GM18511 (cell line): ENCODE results near the gene EHBP1L1.
A peak's percentile ranks its signal among the peaks of the same experiment; 100 is the strongest.

Experiments
- ATAC-seq: cut with Tn5 transposase; IDR thresholded peaks from one replicate; pipeline ENCODE4 v1.9.1; 2021; ENCODE audit warnings: mild to moderate bottlenecking, moderate library complexity; ENCODE audit not compliant: unreplicated experiment

The EHBP1L1 gene

DNA sequence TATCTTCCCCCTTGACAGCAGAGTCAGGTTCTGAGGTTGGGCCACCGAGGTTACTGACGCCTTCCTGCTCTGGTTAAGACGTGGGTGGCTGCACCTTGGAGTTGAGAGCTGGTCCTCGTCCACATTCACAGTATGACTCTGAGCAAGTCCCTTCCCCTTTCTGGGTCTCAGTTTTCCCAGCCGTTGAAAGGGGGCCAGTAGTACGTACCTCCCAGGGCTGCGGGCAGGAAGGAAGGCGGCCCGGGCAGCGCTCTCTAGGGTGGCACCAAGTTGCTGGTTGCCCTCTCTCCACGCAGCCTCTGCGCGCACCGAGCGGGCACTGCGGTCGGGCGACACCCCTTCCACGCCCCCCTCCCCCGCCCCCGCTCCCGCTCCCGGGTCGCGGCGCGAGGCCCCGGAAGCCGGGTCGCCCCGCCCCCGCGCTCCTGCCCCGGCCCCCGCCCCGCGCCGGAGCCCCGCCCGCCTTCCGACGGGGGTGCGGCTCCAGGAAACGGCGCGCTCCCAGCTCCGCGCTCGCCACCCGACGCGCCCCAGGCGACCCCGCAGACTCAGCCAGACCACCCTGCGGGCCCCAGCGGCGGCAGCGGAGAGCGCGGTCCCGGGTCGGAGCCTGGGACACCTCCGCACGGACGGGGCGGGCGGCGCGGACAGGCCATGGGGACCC, at the start of gene EHBP1L1:
Gene EHBP1L1, plus strand, starts transcription at position 486 of the 664 bp plus-strand sequence. CDS start 250 bp downstream, outside the sequence.
- ATAC-seq, result no peak

DNA sequence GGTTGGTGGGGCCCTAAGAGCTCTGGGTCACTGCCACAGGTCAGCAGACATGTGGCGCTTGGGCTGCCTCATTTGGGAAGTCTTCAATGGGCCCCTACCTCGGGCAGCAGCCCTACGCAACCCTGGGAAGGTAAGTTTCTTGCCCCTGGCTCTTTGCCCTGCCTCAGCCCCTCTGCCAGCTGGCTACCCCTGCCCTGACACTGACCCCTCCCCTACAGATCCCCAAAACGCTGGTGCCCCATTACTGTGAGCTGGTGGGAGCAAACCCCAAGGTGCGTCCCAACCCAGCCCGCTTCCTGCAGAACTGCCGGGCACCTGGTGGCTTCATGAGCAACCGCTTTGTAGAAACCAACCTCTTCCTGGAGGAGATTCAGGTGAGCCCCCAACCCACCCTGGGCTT, 49.1 kb upstream of the EHBP1L1 start:
- ATAC-seq, result no peak

DNA sequence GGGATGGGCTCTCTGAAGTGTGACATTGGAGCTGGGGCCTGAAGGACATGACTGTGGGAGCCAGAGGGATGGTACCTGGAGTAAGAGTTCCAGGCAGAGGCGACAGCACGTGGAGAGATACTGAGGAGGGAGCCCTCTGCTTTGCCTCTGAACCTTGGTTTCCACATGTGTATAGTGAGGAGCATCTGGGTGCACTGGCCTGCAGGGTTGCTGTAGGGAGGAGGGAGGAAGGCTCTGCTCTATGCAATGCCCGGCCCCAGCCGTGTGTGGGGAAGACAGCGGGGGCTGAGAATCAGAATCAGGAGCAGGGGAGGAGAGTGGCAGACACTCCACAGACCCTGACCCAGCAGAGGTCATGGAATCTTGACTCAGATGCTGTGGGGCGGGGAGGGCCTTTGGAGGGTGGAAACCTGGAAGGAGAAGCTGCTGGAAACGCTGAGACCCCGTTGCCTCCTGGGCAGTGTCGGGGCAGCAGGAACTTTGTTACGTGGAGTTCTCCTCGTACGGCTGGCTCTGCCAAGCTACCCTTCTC, 47.0 kb upstream of the EHBP1L1 start:
- ATAC-seq, result no peak

DNA sequence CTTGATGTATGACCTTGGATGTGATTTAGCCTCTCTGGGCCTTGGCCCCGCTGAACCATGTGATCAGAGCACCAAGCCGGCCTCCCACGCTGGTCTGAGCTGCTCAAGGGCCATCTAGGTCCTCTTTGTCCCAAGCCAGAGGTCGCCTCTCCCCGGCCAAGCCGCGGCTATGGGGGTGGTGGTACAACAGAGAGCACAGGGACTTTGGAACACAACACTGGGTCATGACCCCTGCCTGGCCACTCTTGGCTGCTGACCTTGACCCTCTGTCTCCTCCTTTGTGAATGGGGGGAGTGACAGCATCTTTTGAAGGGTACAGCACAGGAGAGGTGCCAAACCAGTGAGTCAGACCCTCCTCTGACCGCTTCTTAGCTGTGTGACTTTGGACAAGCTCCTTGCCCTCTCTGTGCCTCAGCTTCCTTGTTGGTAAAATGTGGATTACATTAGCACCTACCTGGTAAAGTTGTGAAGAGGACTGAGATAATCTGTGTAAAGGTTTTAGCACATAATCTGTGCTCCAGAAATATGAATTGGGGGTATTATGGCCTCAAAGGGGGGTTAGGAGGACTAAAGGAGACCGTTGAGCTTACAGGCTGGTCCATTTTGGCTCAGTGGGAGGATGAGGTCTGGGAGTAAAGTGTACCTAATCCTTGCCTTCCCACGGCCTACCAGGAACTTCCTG, 46.2 kb upstream of the EHBP1L1 start:
- no peak for ATAC-seq

DNA sequence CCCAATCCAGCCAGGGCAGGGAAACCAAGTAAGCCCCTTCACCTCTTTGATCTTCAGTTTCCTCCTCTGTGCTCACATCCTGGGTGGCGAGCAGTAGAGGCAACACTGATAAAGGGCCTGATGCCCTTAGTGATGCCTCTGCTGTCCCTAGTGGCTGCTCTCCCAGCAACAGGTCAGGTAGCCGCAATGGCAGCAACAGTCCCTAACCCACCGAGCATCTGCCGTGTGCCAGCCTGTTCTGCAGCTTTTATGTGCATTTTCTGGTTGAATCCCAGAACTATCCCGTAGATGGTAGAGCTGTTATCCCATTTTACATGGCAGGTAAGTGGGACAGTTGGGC, 45.7 kb upstream of the EHBP1L1 start:
- no peak for ATAC-seq

DNA sequence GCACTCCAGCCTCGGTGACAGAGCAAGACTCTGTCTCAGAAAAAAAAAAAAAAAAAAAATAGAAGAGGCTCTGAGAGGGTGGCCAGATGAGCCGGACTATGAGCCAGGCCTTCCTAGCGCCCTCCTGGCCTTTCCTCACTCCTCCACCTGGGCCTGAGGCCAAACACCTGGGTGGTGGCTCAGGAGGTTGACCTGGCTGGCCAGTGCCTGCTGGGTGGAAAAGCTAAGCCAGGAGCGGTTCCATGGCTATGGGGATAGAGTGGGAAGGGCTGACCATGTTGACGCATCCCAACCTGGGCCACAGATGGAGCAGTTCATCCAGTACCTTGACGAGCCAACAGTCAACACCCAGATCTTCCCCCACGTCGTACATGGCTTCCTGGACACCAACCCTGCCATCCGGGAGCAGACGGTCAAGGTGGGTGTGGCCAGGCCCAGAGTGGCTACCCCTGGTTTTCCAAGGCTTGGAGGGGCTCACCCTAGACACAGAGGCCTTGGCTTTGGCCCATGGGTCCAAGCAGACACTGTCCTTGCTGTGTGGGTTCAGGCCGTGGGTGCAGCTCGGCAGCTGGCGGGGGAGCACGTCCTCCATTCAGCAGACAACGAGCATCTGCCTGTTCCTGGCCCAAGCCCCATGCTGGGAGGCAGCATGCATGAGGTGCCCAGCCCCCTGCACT, 43.3 kb upstream of the EHBP1L1 start:
- no peak for ATAC-seq

DNA sequence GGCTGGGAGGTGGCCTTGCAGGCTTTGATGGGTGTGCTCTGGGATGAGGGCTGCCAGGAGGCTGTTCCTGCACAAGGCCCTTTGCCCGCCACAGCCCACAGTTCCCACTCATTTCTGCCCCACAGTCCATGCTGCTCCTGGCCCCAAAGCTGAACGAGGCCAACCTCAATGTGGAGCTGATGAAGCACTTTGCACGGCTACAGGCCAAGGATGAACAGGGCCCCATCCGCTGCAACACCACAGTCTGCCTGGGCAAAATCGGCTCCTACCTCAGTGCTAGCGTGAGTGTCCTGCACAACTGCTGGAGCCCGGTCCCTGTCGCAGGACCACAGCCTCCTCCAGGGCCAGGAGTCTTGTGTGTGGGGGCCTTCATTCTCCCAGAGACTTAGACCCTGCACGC, 40.8 kb upstream of the EHBP1L1 start:
- ATAC-seq, result no peak

DNA sequence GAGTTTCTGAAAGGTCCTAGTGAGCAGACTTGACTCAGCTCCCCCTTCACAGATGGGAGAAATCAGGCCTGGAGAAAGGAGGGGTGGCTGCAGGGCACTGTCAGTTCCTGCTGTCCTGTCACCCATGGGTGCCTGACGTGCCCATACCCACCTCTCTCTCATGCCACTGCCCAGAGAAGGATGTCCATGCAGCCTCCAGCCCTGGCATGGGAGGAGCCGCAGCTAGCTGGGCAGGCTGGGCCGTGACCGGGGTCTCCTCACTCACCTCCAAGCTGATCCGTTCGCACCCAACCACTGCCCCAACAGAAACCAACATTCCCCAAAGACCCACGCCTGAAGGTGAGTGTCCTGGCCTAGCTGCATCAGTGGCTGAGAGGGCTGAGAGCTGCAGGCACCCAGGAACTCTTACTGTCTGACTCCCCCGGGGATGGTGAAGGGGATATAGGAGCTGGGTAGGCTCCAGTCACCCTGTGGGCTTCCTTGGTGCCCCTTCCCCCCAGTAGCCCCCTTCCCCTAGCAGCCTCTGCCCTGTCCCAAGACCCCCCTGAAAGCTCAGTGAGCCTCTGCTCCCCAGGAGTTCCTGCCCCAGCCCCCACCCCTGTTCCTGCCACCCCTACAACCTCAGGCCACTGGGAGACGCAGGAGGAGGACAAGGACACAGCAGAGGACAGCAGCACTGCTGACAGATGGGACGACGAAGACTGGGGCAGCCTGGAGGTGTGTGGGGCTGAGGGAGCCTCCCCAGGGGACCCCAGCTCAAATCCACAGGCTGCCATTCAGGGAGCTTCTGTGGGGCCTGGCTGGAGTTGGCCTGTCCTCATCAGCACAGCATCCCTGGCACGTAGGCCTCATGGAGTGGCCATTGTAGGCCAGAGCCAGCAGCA, 39.2 kb upstream of the EHBP1L1 start:
- no peak for ATAC-seq

DNA sequence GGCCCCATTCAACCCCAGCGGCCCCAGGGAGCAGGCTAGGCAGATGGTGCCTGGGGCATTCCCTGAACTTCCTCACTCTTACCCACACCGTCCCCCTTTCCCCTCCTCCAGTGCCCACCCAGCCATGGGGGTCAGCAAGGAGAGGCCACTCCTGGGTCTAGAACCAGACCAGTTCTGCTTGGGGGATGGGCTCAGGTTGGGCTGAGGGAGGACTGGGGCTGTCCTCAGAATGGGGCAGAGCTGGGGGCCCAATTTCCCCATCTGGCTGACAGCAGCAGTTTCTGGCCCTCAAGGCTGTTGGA, 38.6 kb upstream of the EHBP1L1 start:
- ATAC-seq, result no peak

DNA sequence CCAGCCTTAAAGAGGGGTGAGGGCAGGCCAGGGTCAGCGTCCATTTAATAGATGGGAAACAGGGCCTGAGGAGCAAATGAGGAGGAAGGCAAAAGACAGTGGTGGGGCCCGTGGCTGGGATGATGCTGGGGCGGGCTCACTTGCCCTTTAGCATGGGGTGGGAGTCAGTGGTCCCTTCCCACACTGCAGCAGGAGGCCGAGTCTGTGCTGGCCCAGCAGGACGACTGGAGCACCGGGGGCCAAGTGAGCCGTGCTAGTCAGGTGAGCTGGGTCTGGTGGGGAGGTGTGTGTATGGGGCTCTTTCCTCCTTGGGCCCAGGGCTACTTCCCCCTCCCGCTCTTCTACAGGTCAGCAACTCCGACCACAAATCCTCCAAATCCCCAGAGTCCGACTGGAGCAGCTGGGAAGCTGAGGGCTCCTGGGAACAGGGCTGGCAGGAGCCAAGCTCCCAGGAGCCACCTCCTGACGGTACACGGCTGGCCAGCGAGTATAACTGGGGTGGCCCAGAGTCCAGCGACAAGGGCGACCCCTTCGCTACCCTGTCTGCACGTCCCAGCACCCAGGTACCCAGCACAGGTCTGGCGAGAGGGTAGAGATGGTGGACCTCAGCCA, 38.1 kb upstream of the EHBP1L1 start:
- no peak for ATAC-seq

DNA sequence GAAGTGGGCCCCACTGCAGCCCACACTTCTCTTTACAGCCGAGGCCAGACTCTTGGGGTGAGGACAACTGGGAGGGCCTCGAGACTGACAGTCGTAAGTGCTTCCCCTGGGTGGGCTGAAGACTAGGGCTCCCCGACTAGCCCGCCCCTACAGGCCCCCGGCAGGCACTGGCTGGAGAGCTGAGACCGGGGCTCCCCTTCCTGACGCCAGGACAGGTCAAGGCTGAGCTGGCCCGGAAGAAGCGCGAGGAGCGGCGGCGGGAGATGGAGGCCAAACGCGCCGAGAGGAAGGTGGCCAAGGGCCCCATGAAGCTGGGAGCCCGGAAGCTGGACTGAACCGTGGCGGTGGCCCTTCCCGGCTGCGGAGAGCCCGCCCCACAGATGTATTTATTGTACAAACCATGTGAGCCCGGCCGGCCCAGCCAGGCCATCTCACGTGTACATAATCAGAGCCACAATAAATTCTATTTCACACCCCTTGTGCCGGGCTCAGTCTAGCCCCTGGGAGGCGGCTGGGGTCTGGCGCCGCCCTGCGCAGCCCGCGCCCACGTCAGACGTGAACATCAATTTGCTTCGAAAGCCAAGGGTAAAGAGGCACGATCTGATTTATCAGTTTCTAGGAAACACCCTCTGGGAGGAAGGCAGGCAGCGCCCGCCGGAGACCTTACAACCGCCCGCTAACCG, 37.5 kb upstream of the EHBP1L1 start:
- ATAC-seq, result no peak

DNA sequence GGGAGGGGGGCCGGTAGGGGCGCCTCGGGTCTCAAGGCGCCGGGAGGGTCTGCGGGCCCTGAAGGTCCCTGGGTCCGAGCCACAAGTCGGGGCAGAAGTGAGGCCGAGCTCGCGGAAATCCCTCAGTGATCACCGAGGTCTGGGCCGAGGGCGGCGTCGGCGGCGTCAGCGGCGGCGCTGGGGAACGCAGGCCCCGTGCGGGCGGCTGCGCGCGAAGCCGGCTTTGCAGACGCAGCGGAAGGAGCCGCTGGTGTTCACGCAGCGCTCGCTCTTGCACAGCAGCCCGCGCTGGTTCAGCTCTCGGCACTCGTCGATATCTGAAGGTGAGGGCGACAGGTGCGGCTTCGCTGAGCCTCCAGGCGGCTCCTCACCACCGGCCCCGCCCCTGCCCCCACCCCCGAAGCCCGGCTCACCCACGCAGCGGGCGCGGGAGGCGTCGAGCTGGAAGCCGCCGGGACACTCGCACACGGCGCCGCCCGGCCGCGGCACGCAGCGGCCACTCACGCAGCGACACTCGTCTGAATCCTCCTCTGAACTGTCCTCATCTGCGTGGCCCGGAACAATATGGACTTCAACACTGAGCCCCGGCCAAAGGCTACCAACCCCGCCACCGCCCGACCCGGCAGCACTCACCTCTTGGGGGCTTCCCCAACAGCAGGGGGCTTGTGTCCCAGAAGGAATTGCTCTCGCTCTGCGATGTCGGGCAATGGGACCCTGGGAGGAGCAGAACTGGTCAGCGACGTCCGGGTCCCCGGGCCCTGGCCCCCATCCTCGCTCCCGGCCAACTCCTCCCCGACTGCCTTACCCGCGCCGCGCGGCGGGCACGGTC, 36.7 kb upstream of the EHBP1L1 start:
- ATAC-seq, result no peak

DNA sequence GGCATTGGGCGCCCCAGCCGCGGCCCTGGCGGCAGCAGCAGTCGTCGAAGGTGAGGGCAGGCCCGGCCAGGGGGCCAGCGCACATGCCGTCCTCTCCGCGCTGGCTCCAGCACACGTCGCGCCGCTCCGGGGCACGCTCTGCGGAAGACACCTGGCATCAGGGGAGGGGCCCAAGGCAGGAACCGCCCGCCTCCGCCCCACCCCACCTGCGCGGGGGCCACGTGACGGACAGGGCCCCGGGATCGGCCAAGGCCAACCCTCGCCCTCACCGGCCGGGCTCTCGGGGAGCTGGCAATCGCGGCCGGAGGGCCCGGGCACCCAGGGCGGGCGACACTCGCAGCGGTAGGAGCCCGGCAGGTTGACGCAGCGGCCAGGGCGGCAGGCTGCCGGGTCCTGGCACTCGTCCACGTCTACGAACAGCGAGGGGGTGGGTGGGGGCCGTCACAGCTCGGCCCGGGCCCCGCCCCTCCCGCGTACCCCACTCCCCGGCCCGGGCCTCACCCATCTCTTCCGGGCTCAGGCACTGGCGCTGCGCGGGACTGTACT, 36.0 kb upstream of the EHBP1L1 start:
- peak; percentile 72 for ATAC-seq

DNA sequence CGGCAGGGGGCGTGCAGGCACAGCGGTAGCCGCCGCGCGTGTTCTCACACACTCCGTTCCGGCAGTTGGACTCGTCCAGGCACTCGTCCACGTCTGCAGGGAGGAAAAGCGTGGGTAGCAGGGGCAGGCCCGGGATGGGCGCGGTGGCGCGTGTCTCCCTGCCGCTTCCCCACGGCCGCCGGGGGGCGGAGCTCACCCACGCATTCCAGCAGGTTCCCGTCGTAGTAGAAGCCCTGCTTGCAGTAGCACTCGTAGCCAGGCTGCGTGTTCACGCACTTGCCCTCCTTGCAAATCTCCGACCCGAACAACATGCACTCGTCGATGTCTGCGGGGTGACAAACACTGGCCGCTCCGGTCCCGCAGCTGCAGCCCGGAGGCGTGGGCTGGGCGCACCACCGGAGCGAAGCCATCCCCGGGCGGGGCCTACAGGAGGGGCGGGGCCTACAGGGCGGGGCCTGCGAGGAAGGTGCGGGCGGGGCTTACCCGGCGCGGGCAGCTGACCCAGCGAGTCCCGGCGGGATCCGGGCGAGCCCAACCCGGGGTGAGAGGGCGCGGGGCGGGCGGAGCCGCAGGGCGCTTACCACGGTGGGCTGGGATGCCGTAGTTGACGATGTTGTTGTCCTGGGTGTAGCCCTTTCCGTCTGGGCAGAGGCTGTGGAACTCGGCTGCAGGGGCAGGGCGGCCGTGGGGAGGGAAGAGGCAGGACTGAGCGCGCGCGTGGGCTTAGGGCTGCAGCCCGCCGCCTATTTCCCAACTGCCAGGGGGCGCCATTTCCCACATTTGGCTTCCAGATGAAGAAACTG, 35.4 kb upstream of the EHBP1L1 start:
- ATAC-seq, result peak; percentile 75

DNA sequence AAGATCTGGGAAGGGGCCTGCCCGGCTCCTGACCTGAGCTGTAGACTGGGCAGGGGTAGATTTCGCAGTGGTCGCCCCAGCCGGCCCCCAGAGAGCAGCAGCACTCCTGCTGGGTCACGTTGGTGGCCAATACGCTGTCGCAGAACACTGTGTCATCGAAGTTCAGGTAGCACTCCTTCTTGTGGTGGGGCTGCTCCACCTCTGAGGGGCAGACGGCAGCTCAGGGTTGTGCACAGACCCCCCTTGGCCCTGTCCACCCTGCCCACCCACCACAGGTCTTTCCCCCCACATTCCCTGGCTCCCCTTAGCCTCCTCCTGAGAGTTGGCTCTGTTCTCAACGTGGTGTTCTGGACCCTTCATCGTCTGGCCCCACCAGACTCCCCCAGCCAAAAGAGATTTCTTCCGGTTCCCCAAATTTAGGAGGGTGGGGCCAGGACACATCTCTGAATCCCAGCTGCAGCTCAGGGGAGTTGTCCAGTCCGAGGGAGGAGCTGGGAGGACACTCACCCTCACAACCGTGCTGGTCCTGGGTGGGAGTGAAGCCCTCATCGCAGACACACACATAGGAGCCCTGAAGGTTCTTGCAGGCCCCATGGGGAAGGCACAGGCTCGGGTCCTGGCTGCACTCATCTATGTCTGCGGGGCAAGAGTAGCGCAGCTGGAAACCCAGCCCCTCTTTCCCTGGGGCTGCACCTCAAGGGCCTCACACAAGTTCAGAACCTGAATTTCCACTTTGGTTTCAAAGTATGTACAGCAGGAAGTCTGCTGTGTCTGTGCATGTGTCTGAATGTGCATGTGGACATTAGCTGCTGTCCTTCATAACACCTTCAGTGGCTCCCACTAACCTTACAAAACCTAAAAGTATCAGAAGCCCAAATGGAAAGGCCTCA, 34.5 kb upstream of the EHBP1L1 start:
- no peak for ATAC-seq

DNA sequence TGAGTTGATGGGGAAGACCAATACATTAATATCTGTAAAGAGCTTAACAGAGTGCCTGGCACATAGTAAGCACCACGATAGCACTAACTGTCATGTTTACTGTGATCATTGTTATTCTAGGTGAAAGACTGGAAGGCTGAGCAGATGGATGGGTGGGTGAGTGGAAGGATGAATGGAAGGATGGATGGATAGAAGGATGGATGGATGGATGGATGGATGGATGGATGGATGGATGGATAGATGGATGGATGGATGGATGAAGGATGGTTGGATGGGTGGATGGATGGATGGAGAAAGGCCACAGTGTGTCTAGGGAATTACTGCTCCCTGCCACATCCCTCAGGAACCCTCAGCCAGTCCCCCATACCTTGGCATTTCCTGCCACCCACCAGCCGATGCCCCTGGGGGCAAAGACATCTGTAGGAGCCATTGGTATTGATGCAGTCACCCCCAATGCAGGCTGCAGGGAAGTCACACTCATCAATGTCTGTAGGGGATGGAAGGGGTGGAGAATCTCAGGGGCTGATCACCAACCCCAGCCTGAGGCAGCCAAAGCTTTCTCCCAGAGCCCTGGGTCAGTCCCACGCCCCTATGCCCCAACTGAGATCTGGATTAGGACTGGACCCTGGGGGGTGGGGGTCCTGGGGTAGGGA, 33.0 kb upstream of the EHBP1L1 start:
- no peak for ATAC-seq

DNA sequence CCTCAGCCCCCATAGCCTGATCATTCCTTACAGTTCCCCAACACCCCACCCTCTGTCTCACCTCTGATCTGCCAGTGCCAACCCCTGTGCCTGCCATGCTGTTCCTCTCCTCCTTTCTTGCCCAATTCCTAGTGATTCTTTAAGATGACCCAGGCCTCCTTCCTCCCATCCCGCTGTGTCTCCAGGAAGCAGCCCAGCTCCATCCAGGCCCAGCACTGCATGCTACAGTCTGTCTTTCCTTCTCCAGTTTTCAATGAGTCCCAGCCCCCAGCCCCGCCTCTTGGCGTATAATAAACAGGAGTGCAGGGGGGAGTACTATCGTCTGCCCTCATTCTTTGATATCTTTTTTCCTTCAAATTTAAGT, 30.0 kb upstream of the EHBP1L1 start:
- no peak for ATAC-seq
